ENCODE data around the gene FLT1. TPM values are rescaled to one million over a fixed set of nuclear protein-coding genes. Genes with fewer than 3 reads are reported as not detected.

FLT1 gene
- total RNA-seq, 1 donor from 2014 or later: 72.4 TPM

- no peak for TF ChIP-seq CTCF (IDR thresholded peaks at IDR 0.05)
- H3K27ac ChIP-seq: no peak overlapping the region
- no peaks in the 10 kb centered on the region for H3K27me3 ChIP-seq
- no peaks in the 10 kb centered on the region for H3K4me1 ChIP-seq
- DNase-seq (no peak), ATAC-seq (peak; percentile 66)
- H3K9me3 ChIP-seq: no peaks in the 10 kb centered on the region
- intact Hi-C loops (cut with DNase I): no loop called here
- H3K4me3 ChIP-seq: no peak overlapping the region
- no peaks in the 10 kb centered on the region for H3K36me3 ChIP-seq
These were observed 78.9 kb downstream of the FLT1 start for GRCh38 chr13:28415994-28416421.

- DNase-seq (no peak), ATAC-seq (no peak)
- Histone ChIP-seq H3K36me3 (no peaks in the 10 kb centered on the region), H3K27me3 (no peaks in the 10 kb centered on the region), H3K4me3 (no peak overlapping the region), H3K27ac (no peak overlapping the region), H3K4me1 (peaks cover 4% of the 10 kb centered on the region), H3K9me3 (no peaks in the 10 kb centered on the region)
- intact Hi-C loops (cut with DNase I): no loop called here
- no peak for TF ChIP-seq CTCF (IDR thresholded peaks at IDR 0.05)
These were observed 80.9 kb downstream of the FLT1 start for GRCh38 chr13:28413999-28414398.

GRCh38 chr13:28412981-28413380 lies 81.9 kb downstream of the FLT1 start:
- no peak for TF ChIP-seq CTCF (IDR thresholded peaks at IDR 0.05)
- intact Hi-C loops (cut with DNase I): no loop called here
- Histone ChIP-seq H3K27me3 (no peaks in the 10 kb centered on the region), H3K36me3 (no peaks in the 10 kb centered on the region), H3K4me1 (peaks cover 4% of the 10 kb centered on the region), H3K4me3 (no peak overlapping the region), H3K27ac (no peak overlapping the region), H3K9me3 (no peaks in the 10 kb centered on the region)
- peak; percentile 53 for ATAC-seq
- DNase-seq: no peak

GRCh38 chr13:28411831-28412353 lies 83.0 kb downstream of the FLT1 start:
- TF ChIP-seq CTCF (IDR thresholded peaks at IDR 0.05): no peak
- no peak overlapping the region for H3K4me3 ChIP-seq
- H3K27ac ChIP-seq: no peak overlapping the region
- H3K27me3 ChIP-seq: no peaks in the 10 kb centered on the region
- DNase-seq (no peak), ATAC-seq (no peak)
- peaks cover 4% of the 10 kb centered on the region for H3K4me1 ChIP-seq
- intact Hi-C loops (cut with DNase I): no loop called here
- H3K9me3 ChIP-seq: no peaks in the 10 kb centered on the region
- H3K36me3 ChIP-seq: no peaks in the 10 kb centered on the region

- Histone ChIP-seq H3K36me3 (no peaks in the 10 kb centered on the region), H3K4me3 (no peak overlapping the region), H3K4me1 (peaks cover 4% of the 10 kb centered on the region), H3K27me3 (no peaks in the 10 kb centered on the region), H3K9me3 (no peaks in the 10 kb centered on the region), H3K27ac (no peak overlapping the region)
- intact Hi-C loops (cut with DNase I): no loop called here
- no peak for TF ChIP-seq CTCF (IDR thresholded peaks at IDR 0.05)
- ATAC-seq (no peak), DNase-seq (no peak)
These were observed 84.8 kb downstream of the FLT1 start for GRCh38 chr13:28410096-28410495.

GRCh38 chr13:28409648-28410047 lies 85.3 kb downstream of the FLT1 start:
- peaks cover 4% of the 10 kb centered on the region for H3K4me1 ChIP-seq
- no peaks in the 10 kb centered on the region for H3K9me3 ChIP-seq
- no peak overlapping the region for H3K4me3 ChIP-seq
- H3K36me3 ChIP-seq: no peaks in the 10 kb centered on the region
- ATAC-seq: no peak
- H3K27me3 ChIP-seq: no peaks in the 10 kb centered on the region
- no peak overlapping the region for H3K27ac ChIP-seq
- DNase-seq: no peak
- TF ChIP-seq CTCF (IDR thresholded peaks at IDR 0.05): no peak
- intact Hi-C loops (cut with DNase I): no loop called here
